B cell (primary cell): ENCODE measurements around the gene THYN1. TPM values are rescaled to one million over a fixed set of nuclear protein-coding genes. Genes with fewer than 3 reads are reported as not detected.

Source experiments
- ATAC-seq: fragments of 200-7000 bp; cut with Tn5 transposase; one replicate; pipeline ENCODE4 v1.10.0; 2021; ENCODE audit warnings: low read depth, mild to moderate bottlenecking, moderate number of reproducible peaks, moderate library complexity
- CTCF ChIA-PET: fragments of 350-600 bp; sonication (Branson Sonifier 250); formaldehyde crosslinking; loops from one replicate; lab custom pipeline; 2021; ENCODE audit warnings: antibody characterized with exemption, inconsistent platforms; lab: Charles Lee
- POLR2A ChIA-PET: fragments of 350-600 bp; sonication (Branson Sonifier 250); formaldehyde crosslinking; loops from one replicate; lab custom pipeline; 2021; ENCODE audit warnings: antibody characterized with exemption; lab: Charles Lee
- DNase-seq: peaks from one replicate; pipeline ENCODE4 v3.0.0; 2013
- H2AFZ ChIP-seq: 2 replicates; pipeline ENCODE4 v1.6.1; 2012; ENCODE audit warnings: mild to moderate bottlenecking, low read depth, low read length; ENCODE audit not compliant: insufficient read depth, poor library complexity, severe bottlenecking
- H3K27ac ChIP-seq, 2 donors: 1 replicate in 1 of 2; 2 replicates in 1 of 2; pipeline ENCODE4 v1.5.1; 2012 to 2013; ENCODE audit warnings: low read length in 2 of 2, mild to moderate bottlenecking in 2 of 2, moderate library complexity in 1 of 2
- H3K27me3 ChIP-seq, 4 experiments: fragments of 200-600 bp in 1 of 4; sonication (generic) in 1 of 4; replicated peaks in 1 of 4; 1 replicate in 2 of 4; 2 replicates in 2 of 4; pipeline versions ENCODE4 v1.6.1 to v1.7.0; 2013 to 2016; ENCODE audit warnings: low read length in 3 of 4, mild to moderate bottlenecking in 2 of 4, mixed read lengths in 1 of 4, moderate library complexity in 1 of 4; ENCODE audit not compliant: insufficient read depth in 4 of 4, control insufficient read depth in 3 of 4; ENCODE audit errors: control extremely low read depth in 1 of 4
- H3K36me3 ChIP-seq, 2 experiments: replicated peaks in 1 of 2; 1 replicate in 1 of 2; 2 replicates in 1 of 2; pipeline versions ENCODE4 v1.6.1 to v1.7.1; 2013; ENCODE audit warnings: low read length in 1 of 2; ENCODE audit not compliant: insufficient read depth in 2 of 2, control insufficient read depth in 1 of 2; ENCODE audit errors: control extremely low read depth in 1 of 2, extremely low read depth in 1 of 2
- H3K4me1 ChIP-seq, 2 donors: fragments of 200-600 bp in 1 of 2; sonication (generic) in 1 of 2; 1 replicate in 1 of 2; 2 replicates in 1 of 2; pipeline versions ENCODE4 v1.5.1 to v1.6.1; 2013 to 2017; ENCODE audit warnings: low read length in 2 of 2; ENCODE audit not compliant: control insufficient read depth in 2 of 2, insufficient read depth in 2 of 2
- H3K4me2 ChIP-seq: replicated peaks from 2 replicates; pipeline ENCODE3; 2012; ENCODE audit warnings: mild to moderate bottlenecking, low read depth, low read length; ENCODE audit not compliant: poor library complexity, severe bottlenecking
- H3K4me3 ChIP-seq, 5 experiments: fragments of 200-600 bp in 1 of 5; sonication (generic) in 1 of 5; 1 replicate in 3 of 5; 2 replicates in 2 of 5; pipeline versions ENCODE4 v1.5.1 to v1.7.0; 2011 to 2016; ENCODE audit warnings: low read length in 4 of 5, mild to moderate bottlenecking in 4 of 5, low read depth in 2 of 5, control low read depth in 1 of 5, moderate library complexity in 1 of 5; ENCODE audit not compliant: insufficient read depth in 1 of 5; ENCODE audit errors: control extremely low read depth in 1 of 5, extremely low read depth in 1 of 5
- H3K79me2 ChIP-seq: fragments of 200-600 bp; sonication (generic); one replicate; pipeline ENCODE4 v1.6.0; 2016; ENCODE audit warnings: low read length; ENCODE audit not compliant: control insufficient read depth, insufficient read depth
- H3K9ac ChIP-seq: fragments of 200-600 bp; sonication (generic); 2 replicates; pipeline ENCODE4 v1.6.1; 2017; ENCODE audit warnings: mild to moderate bottlenecking, low read length, moderate library complexity
- H3K9me3 ChIP-seq, 3 donors: one replicate each; pipeline versions ENCODE4 v1.6.1 to v1.7.1; 2013; ENCODE audit warnings: low read length in 2 of 3; ENCODE audit not compliant: control insufficient read depth in 2 of 3, insufficient read depth in 1 of 3; ENCODE audit errors: control extremely low read depth in 1 of 3
- H4K20me1 ChIP-seq: 2 replicates; pipeline ENCODE4 v1.6.0; 2012; ENCODE audit warnings: mild to moderate bottlenecking, low read length; ENCODE audit not compliant: insufficient read depth, control insufficient read depth, poor library complexity, severe bottlenecking
- H3K27ac Mint-ChIP-seq: one replicate; pipeline ENCODE4 v1.8.0; 2021; ENCODE audit warnings: mixed read lengths
- H3K27me3 Mint-ChIP-seq: one replicate; pipeline ENCODE4 v1.8.0; 2021; ENCODE audit warnings: mixed read lengths
- H3K4me1 Mint-ChIP-seq: one replicate; pipeline ENCODE4 v1.8.0; 2021; ENCODE audit warnings: mixed read lengths
- H3K4me3 Mint-ChIP-seq: one replicate; pipeline ENCODE4 v1.8.0; 2021; ENCODE audit warnings: mixed read lengths
- H3K9me3 Mint-ChIP-seq: one replicate; pipeline ENCODE4 v1.8.0; 2022; ENCODE audit warnings: mixed read lengths; ENCODE audit not compliant: insufficient read depth
- CTCF ChIP-seq: fragments of 200-600 bp; IDR thresholded peaks from one replicate; pipeline ENCODE4 v1.8.0; 2022; ENCODE audit warnings: antibody characterized with exemption, mild to moderate bottlenecking
- EZH2 ChIP-seq: IDR thresholded peaks from 2 replicates; pipeline ENCODE4 v1.6.1; 2012; ENCODE audit warnings: borderline replicate concordance, low read depth, mild to moderate bottlenecking, moderate library complexity, low read length; ENCODE audit not compliant: insufficient read depth, poor library complexity, severe bottlenecking
- WGBS: methylation state at CpG from one replicate; pipeline ENCODE4 v1.1.5; 2013; ENCODE audit warnings: missing lambda C conversion rate; ENCODE audit not compliant: insufficient coverage; 5-methylcytosine and 5-hydroxymethylcytosine counted together
- intact Hi-C: fragments of 100-400 bp; cut with micrococcal nuclease; formaldehyde crosslinking; loops from one replicate; pipeline ENCODE4 v1.10.0; 2022
- polyA plus RNA-seq: library from polyadenylated mRNA; depleted of rRNA; stranded (reverse); fragments of >200 nt; gene quantifications from 2 replicates; pipeline ENCODE4 v1.2.3, GENCODE V29; 2012
- total RNA-seq, 2 donors: library from RNA; stranded (reverse); fragments of 120-200 nt in 1 of 2; gene quantifications; 1 replicate in 1 of 2; 2 replicates in 1 of 2; pipeline versions ENCODE4 v1.2.3 to v1.2.4, GENCODE V29; 2013 to 2022

The THYN1 gene
- total and polyA plus RNA-seq, 2 donors (not counting 1 experiment from before 2014, with no cell fraction given), result 36.3 to 38.4 TPM

DNA sequence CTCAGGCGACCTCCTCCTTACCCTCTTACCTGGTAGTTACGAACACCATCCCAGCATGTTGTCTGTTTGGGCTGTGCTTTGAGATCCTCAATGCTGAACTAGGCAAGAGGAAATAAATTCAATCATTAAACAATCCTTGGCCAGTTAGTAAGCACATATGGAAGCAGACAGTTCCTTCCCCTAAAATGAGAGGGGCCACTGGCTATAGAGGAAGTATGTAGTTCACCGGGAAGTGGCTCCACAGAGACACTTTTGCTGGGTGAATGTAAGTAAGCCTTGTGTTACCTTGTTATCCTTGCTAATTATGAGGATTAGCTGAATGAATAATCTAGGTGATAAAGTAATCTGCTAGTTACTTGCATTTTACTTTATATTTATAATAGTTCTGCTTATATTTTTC lies 2.9 kb downstream of the THYN1 start:
- Histone ChIP-seq H3K36me3 (peaks cover 0 to 46% of the 10 kb centered on the region in 2 experiments), H3K4me2 (no peak overlapping the region), H3K79me2 (peaks cover 7% of the 10 kb centered on the region), H3K4me1 (peaks cover 10 to 15% of the 10 kb centered on the region in 2 donors), H3K9me3 (no peaks in the 10 kb centered on the region), H3K9ac (no peak overlapping the region), H3K27me3 (no peaks in the 10 kb centered on the region), H4K20me1 (no peaks in the 10 kb centered on the region), H2AFZ (no peak overlapping the region), H3K27ac (no peak overlapping the region), H3K4me3 (no peak overlapping the region)
- no peak for DNase-seq
- intact Hi-C loops, result no loop called here
- no peak overlapping the region for H3K27ac Mint-ChIP-seq
- WGBS, result no CpG with 5 or more reads among the region's 3 CpGs
- ATAC-seq, result no peak
- ChIA-PET CTCF (interaction anchor here (1.1 to 2.1 kb wide), 4 partner anchors 26 to 200 kb away, joined by 3 to 8 read pairs (median 4); partner anchors contain the start of genes NCAPD3 and VPS26B), POLR2A (interaction anchor here (1.0 kb wide), 1 partner anchor 26 kb away, joined by 3 read pairs; the partner anchor contains the start of gene VPS26B)
- no peaks in the 10 kb centered on the region for H3K9me3 Mint-ChIP-seq
- TF ChIP-seq CTCF (no peak), EZH2 (no peak)
- H3K27me3 Mint-ChIP-seq, result no peaks in the 10 kb centered on the region
- peaks cover 28% of the 10 kb centered on the region for H3K4me1 Mint-ChIP-seq
- no peak overlapping the region for H3K4me3 Mint-ChIP-seq

DNA sequence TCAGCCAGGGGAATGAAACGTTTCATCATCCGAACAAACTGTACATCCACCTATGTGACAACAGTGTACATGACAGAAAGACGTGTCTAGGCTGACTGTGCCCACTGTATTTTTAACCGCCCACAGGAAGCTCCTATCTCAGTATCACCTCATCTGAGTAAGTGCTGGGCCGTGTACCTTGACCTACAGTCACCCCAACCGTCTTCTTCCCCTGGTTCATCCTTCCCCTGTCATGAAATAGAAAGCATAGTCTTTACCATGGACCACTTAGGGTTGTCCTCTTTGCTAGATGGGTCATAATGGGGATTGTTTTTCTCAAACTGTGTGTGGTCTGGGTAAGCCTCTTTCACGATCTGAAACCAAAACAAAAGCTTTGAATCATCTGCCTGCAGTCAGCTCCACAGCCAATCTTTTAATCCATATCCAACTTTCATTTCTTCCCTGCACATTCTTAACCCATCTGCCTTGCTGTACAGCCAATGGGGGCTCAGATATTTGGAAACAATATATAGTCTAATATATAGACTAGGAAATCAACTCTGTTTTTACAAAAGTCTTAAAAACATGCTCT lies 4.2 kb downstream of the THYN1 start:
- no peak for TF ChIP-seq EZH2
- TF ChIP-seq CTCF, result no peak
- H3K79me2 ChIP-seq, result peaks cover 5% of the 10 kb centered on the region
- no peaks in the 10 kb centered on the region for H3K27me3 ChIP-seq
- no peak overlapping the region for H3K9ac ChIP-seq
- no peak overlapping the region for H2AFZ ChIP-seq
- H3K4me3 ChIP-seq, result no peak overlapping the region
- Mint-ChIP-seq H3K4me1 (peaks cover 21% of the 10 kb centered on the region), H3K27me3 (no peaks in the 10 kb centered on the region), H3K9me3 (no peaks in the 10 kb centered on the region), H3K27ac (no peak overlapping the region), H3K4me3 (no peak overlapping the region)
- peaks cover 0 to 3% (median 0%) of the 10 kb centered on the region in 3 donors for H3K9me3 ChIP-seq
- H3K4me1 ChIP-seq, result peaks cover 10 to 12% of the 10 kb centered on the region in 2 donors
- ChIA-PET CTCF (interaction anchor here (1.3 to 1.8 kb wide), 3 partner anchors 19 to 42 kb away, joined by 3 to 11 read pairs (median 5); no protein-coding TSS in a partner anchor), POLR2A (interaction anchor here (1.0 kb wide), 1 partner anchor 24 kb away, joined by 3 read pairs; the partner anchor contains the start of gene VPS26B)
- intact Hi-C loops, result no loop called here
- no peak overlapping the region for H3K27ac ChIP-seq
- ATAC-seq (no peak), DNase-seq (no peak)
- no peak overlapping the region for H3K4me2 ChIP-seq
- H4K20me1 ChIP-seq, result no peaks in the 10 kb centered on the region
- peaks cover 0 to 49% of the 10 kb centered on the region in 2 experiments for H3K36me3 ChIP-seq
- WGBS, result 89% methylated on average over 3 of the region's 7 CpGs
